Parathyroid adenoma (tissue), 2 donors: ENCODE measurements around the gene TOR3A.

ENCODE experiments used
- H2AFZ ChIP-seq: fragments of 300-600 bp; sonication (generic); one replicate; pipeline ENCODE4 v1.7.0; 2017; ENCODE audit warnings: antibody characterized with exemption, mild to moderate bottlenecking
- H3K27ac ChIP-seq: fragments of 300-600 bp; sonication (generic); one replicate; pipeline ENCODE4 v1.7.0; 2017
- H3K27me3 ChIP-seq: fragments of 300-600 bp; sonication (generic); one replicate; pipeline ENCODE4 v1.7.0; 2017; ENCODE audit warnings: low read length; ENCODE audit not compliant: control insufficient read depth, insufficient read depth
- H3K36me3 ChIP-seq: fragments of 300-600 bp; sonication (generic); one replicate; pipeline ENCODE4 v1.7.0; 2017; ENCODE audit warnings: low read length; ENCODE audit not compliant: control insufficient read depth, insufficient read depth
- H3K4me1 ChIP-seq: fragments of 300-600 bp; sonication (generic); one replicate; pipeline ENCODE4 v1.7.0; 2017; ENCODE audit warnings: control low read depth
- H3K4me2 ChIP-seq: fragments of 300-600 bp; sonication (generic); one replicate; pipeline ENCODE4 v1.7.0; 2017; ENCODE audit warnings: low read length
- H3K4me3 ChIP-seq: fragments of 300-600 bp; sonication (generic); one replicate; pipeline ENCODE4 v1.7.0; 2017; ENCODE audit warnings: low read depth, low read length
- H3K79me2 ChIP-seq: fragments of 300-600 bp; sonication (generic); one replicate; pipeline ENCODE4 v1.7.0; 2017; ENCODE audit warnings: control low read depth
- H3K9ac ChIP-seq: fragments of 300-600 bp; sonication (generic); one replicate; pipeline ENCODE4 v1.7.0; 2017; ENCODE audit warnings: mild to moderate bottlenecking
- H3K9me3 ChIP-seq: fragments of 300-600 bp; sonication (generic); one replicate; pipeline ENCODE4 v1.7.0; 2017; ENCODE audit warnings: low read length; ENCODE audit not compliant: control insufficient read depth
- TF ChIP-seq, protein P1 (sequence below): fragments of 300-600 bp; sonication (generic); IDR thresholded peaks from one replicate; pipeline ENCODE4 v1.7.0; 2017; ENCODE audit warnings: antibody characterized with exemption, mild to moderate bottlenecking
- donor health status: primary hyperparathyroidism.

TOR3A gene

DNA sequence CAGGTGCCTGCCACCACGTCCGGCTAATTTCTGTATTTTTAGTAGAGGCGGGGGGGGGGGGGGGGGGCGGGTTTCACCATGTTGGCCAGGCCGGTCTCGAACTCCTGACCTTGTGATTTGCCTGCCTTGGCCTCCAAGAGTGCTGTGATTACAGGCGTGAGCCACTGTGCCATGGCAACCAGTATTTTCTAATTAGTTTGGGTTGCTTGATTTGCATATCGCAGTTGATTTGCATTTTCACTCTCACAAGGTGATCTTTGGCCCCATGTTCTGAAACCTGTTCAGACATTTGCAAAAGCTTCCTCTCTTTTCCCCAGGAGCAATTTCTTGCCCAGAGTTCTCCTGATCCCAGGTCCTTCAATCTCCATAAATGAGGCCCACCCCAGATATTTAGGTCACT, 1.7 kb downstream of the TOR3A start:
- H3K4me3 ChIP-seq, result no peak overlapping the region
- no peaks in the 10 kb centered on the region for H3K4me1 ChIP-seq
- no peaks in the 10 kb centered on the region for H3K36me3 ChIP-seq
- no peak overlapping the region for H3K27ac ChIP-seq
- no peak overlapping the region for H3K4me2 ChIP-seq
- H3K9me3 ChIP-seq, result no peaks in the 10 kb centered on the region
- no peaks in the 10 kb centered on the region for H3K27me3 ChIP-seq
- peaks cover 5% of the 10 kb centered on the region for H3K79me2 ChIP-seq
- TF ChIP-seq, protein P1, sequence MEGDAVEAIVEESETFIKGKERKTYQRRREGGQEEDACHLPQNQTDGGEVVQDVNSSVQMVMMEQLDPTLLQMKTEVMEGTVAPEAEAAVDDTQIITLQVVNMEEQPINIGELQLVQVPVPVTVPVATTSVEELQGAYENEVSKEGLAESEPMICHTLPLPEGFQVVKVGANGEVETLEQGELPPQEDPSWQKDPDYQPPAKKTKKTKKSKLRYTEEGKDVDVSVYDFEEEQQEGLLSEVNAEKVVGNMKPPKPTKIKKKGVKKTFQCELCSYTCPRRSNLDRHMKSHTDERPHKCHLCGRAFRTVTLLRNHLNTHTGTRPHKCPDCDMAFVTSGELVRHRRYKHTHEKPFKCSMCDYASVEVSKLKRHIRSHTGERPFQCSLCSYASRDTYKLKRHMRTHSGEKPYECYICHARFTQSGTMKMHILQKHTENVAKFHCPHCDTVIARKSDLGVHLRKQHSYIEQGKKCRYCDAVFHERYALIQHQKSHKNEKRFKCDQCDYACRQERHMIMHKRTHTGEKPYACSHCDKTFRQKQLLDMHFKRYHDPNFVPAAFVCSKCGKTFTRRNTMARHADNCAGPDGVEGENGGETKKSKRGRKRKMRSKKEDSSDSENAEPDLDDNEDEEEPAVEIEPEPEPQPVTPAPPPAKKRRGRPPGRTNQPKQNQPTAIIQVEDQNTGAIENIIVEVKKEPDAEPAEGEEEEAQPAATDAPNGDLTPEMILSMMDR, result no peak
- no peak overlapping the region for H2AFZ ChIP-seq
- H3K9ac ChIP-seq, result no peak overlapping the region

DNA sequence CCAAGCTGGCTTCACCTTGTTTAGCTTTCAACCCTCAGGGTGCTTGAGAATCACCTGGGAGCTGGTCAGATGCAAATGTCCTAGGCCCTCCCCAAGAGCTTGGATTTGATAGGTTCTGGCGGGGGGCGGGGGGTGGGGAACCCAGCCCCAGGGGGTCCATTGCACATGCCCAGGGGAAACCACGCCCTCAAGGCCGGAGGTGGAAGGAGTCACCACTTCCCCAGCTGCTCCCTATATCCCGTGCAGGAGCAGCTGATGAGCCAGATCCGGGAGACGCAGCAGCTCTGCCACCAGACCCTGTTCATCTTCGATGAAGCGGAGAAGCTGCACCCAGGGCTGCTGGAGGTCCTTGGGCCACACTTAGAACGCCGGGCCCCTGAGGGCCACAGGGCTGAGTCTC, 5.8 kb downstream of the TOR3A start:
- no peaks in the 10 kb centered on the region for H3K9me3 ChIP-seq
- no peaks in the 10 kb centered on the region for H3K36me3 ChIP-seq
- H3K4me3 ChIP-seq, result no peak overlapping the region
- H2AFZ ChIP-seq, result no peak overlapping the region
- H3K27ac ChIP-seq, result no peak overlapping the region
- H3K27me3 ChIP-seq, result no peaks in the 10 kb centered on the region
- peaks cover 4% of the 10 kb centered on the region for H3K79me2 ChIP-seq
- H3K4me1 ChIP-seq, result no peaks in the 10 kb centered on the region
- TF ChIP-seq, protein P1, result no peak
- H3K9ac ChIP-seq, result no peak overlapping the region
- no peak overlapping the region for H3K4me2 ChIP-seq

DNA sequence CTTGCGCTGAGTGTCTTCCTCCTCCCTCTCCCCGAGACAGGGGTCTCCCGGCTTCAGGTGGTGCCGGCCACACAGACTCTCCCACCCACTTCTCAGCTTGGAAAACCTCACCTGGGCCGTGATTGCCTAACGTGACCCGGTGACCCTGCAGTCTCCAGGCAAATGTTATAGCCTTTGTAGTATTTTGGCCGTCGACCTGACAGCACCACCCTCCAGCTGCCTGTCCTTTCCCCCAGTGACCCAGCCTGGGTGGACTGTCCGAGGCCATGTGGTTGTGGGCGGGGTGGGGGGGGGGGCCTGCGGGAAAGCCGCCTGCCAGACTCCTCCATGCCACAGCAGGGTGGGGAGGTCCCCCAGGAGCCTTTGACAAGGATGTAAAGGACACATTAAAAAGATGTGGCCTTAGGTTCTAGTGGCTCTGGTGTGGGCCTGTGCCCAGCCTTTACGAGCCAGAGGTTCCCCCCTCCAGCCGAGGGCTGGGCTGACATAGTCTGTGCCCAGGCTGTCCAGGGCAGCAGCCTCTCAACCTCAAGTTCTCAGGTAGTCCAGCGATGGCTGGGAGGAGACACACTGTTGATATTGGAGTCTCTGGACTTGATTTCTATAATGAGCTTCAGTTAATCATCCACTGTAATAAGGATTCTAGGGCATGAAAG, 8.1 kb downstream of the TOR3A start:
- H3K36me3 ChIP-seq, result no peaks in the 10 kb centered on the region
- H3K9me3 ChIP-seq, result no peaks in the 10 kb centered on the region
- no peaks in the 10 kb centered on the region for H3K4me1 ChIP-seq
- H3K4me2 ChIP-seq, result no peak overlapping the region
- TF ChIP-seq, protein P1, result no peak
- no peak overlapping the region for H2AFZ ChIP-seq
- no peaks in the 10 kb centered on the region for H3K79me2 ChIP-seq
- no peak overlapping the region for H3K4me3 ChIP-seq
- no peaks in the 10 kb centered on the region for H3K27me3 ChIP-seq
- no peak overlapping the region for H3K27ac ChIP-seq
- H3K9ac ChIP-seq, result no peak overlapping the region

DNA sequence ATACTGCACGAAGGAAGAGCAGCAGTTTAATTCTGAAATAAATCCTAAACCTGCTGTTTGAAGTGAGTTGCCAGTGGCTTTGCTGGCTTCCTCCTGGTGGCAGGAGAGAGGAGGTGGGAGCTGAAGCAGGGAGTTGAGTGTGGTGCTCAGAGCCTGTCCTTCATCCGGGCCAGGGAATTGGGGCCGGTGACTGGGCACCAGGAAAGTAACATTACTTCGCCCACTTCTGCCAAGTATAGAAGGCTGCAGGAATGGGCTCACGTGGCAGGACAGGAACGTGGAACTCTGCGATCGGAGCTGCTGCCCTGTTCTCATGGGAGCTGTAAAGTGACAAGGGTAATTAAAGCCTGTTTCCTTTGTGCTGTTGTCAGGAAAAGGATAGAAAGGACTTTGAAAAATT, 8.7 kb downstream of the TOR3A start:
- H3K36me3 ChIP-seq, result no peaks in the 10 kb centered on the region
- no peak overlapping the region for H3K9ac ChIP-seq
- no peak overlapping the region for H3K4me2 ChIP-seq
- no peak overlapping the region for H3K27ac ChIP-seq
- no peak overlapping the region for H2AFZ ChIP-seq
- H3K9me3 ChIP-seq, result no peaks in the 10 kb centered on the region
- H3K4me3 ChIP-seq, result no peak overlapping the region
- no peaks in the 10 kb centered on the region for H3K79me2 ChIP-seq
- TF ChIP-seq, protein P1, result no peak
- no peaks in the 10 kb centered on the region for H3K4me1 ChIP-seq
- H3K27me3 ChIP-seq, result no peaks in the 10 kb centered on the region

DNA sequence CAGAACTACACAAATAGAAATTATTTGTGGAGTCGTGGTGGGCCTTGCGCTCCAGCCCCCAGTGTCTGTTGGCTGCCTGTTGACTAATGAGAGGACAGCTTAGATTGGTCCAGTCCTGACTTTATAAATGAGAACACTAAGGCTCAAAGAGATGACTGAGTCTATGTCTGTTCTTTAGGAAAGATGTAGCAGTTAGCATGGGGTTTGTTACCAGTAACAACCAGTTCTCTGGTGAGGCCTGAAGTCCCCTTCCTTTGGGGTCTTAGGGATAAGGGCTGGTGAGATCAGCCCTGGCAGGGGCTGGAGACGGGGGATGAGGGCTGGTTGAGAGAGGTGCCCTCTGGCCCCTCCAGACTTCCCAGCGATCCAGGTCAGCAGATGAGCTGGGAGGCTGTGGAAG, 9.1 kb downstream of the TOR3A start:
- Histone ChIP-seq H3K27ac (no peak overlapping the region), H3K27me3 (no peaks in the 10 kb centered on the region), H3K4me3 (no peak overlapping the region), H3K79me2 (no peaks in the 10 kb centered on the region), H2AFZ (no peak overlapping the region), H3K36me3 (no peaks in the 10 kb centered on the region), H3K4me1 (no peaks in the 10 kb centered on the region), H3K9me3 (no peaks in the 10 kb centered on the region), H3K9ac (no peak overlapping the region), H3K4me2 (no peak overlapping the region)
- TF ChIP-seq, protein P1, result no peak
